HepG2 (cell line): ENCODE data around the gene USP35. TPM values are rescaled to one million over a fixed set of nuclear protein-coding genes. Genes with fewer than 3 reads are reported as not detected.

Experiments
- FOXC1 ChIP-seq: sonication (generic); formaldehyde crosslinking; IDR thresholded peaks from 2 replicates; pipeline ENCODE4 v1.8.0; 2022; ENCODE audit warnings: mild to moderate bottlenecking, missing genetic modification reagents, borderline replicate concordance
- HNRNPL ChIP-seq: fragments of 200-400 bp; formaldehyde crosslinking; IDR thresholded peaks from 2 replicates; pipeline ENCODE4 v1.6.1; 2017; ENCODE audit warnings: mild to moderate bottlenecking, low read depth, low read length
- IKZF5 ChIP-seq: IDR thresholded peaks from 2 replicates; pipeline ENCODE4 v1.6.1; 2018; ENCODE audit warnings: missing genetic modification reagents, mild to moderate bottlenecking, missing compliant biosample characterization
- KMT2B ChIP-seq: IDR thresholded peaks from 2 replicates; pipeline ENCODE4 v1.6.1; 2016; ENCODE audit warnings: missing genetic modification reagents, missing compliant biosample characterization
- PAF1 ChIP-seq: IDR thresholded peaks from 2 replicates; pipeline ENCODE4 v1.6.1; 2016; ENCODE audit warnings: missing genetic modification reagents, missing compliant biosample characterization
- PRPF4 ChIP-seq: fragments of 200-400 bp; formaldehyde crosslinking; IDR thresholded peaks from 2 replicates; pipeline ENCODE4 v1.6.1; 2016; ENCODE audit warnings: low read length, low read depth; ENCODE audit not compliant: poor library complexity, severe bottlenecking
- SMYD3 ChIP-seq: sonication (generic); formaldehyde crosslinking; IDR thresholded peaks from 2 replicates; pipeline ENCODE4 v1.8.1; 2023; ENCODE audit warnings: mild to moderate bottlenecking, missing genetic modification reagents
- SOX6 ChIP-seq, 2 experiments: fragments of 450-650 bp in 1 of 2; sonication (generic) in 1 of 2; formaldehyde crosslinking in 1 of 2; IDR thresholded peaks; 2 replicates each; pipeline versions ENCODE4 v1.4.0 to v1.6.1; 2017 to 2020; ENCODE audit warnings: antibody characterized with exemption in 1 of 2, mild to moderate bottlenecking in 1 of 2, missing genetic modification reagents in 1 of 2
- ZBTB44 ChIP-seq: sonication (generic); formaldehyde crosslinking; IDR thresholded peaks from 2 replicates; pipeline ENCODE4 v1.4.0; 2020; ENCODE audit warnings: missing genetic modification reagents
- ZMAT3 ChIP-seq: sonication (generic); formaldehyde crosslinking; conservative IDR thresholded peaks from 2 replicates; pipeline ENCODE4 v1.7.0; 2021; ENCODE audit warnings: missing genetic modification reagents
- ZNF10 ChIP-seq: sonication (generic); formaldehyde crosslinking; IDR thresholded peaks from 2 replicates; pipeline ENCODE4 v1.4.0; 2020; ENCODE audit warnings: mild to moderate bottlenecking, low read depth, missing genetic modification reagents, borderline replicate concordance
- ZNF232 ChIP-seq: sonication (generic); formaldehyde crosslinking; IDR thresholded peaks from 2 replicates; pipeline ENCODE4 v1.4.0; 2020; ENCODE audit warnings: missing genetic modification reagents, borderline replicate concordance
- ZNF780A ChIP-seq: sonication (generic); formaldehyde crosslinking; IDR thresholded peaks from 2 replicates; pipeline ENCODE4 v1.8.0; 2022; ENCODE audit warnings: mild to moderate bottlenecking, missing genetic modification reagents, moderate library complexity
- ZNF788 ChIP-seq: sonication (generic); formaldehyde crosslinking; IDR thresholded peaks from 2 replicates; pipeline ENCODE4 v1.5.0; 2020; ENCODE audit warnings: mild to moderate bottlenecking, missing genetic modification reagents, borderline replicate concordance
- ZNF883 ChIP-seq: sonication (generic); formaldehyde crosslinking; IDR thresholded peaks from 2 replicates; pipeline ENCODE4 v1.5.1; 2020; ENCODE audit warnings: mild to moderate bottlenecking, missing genetic modification reagents; ENCODE audit errors: not compliant biosample characterization
- polyA plus RNA-seq, 8 experiments: library from polyadenylated mRNA; depleted of rRNA in 3 of 8; stranded (reverse) in 7 of 8; unstranded in 1 of 8; fragments of >200 nt; fragmentation: Illumina TruSeq in 4 of 8; extraction: Trizol in 4 of 8; gene quantifications; 2 replicates each; pipeline versions ENCODE4 v1.2.1 to v1.2.3, GENCODE V29; 2011 to 2016; ENCODE audit warnings: low read depth in 4 of 8, missing spikeins in 1 of 8, mixed read lengths in 1 of 8; ENCODE audit not compliant: insufficient read depth in 1 of 8
- total RNA-seq, 5 experiments: library from RNA; depleted of rRNA; stranded (reverse); fragments of >200 nt; fragmentation: Illumina TruSeq; extraction: Trizol; gene quantifications; 2 replicates each; pipeline ENCODE4 v1.2.3, GENCODE V29; 2016; ENCODE audit warnings: low read depth in 1 of 5

Gene USP35
- total and polyA plus RNA-seq, 2 of the 13 experiments (the other 11 are each of a cell fraction or from before 2014, with no cell fraction given) = 4.6 to 7.7 TPM

GRCh38 chr11:78170874-78171549, 17.7 kb upstream of the USP35 start (continued):
- no peak for TF ChIP-seq PRPF4
- TF ChIP-seq HNRNPL = no peak
- no peak for TF ChIP-seq ZNF232 (CRISPR knock-in tag)
- TF ChIP-seq SOX6 (IDR thresholded peaks at IDR 0.05) = no peak
- peak; percentile 72 for TF ChIP-seq SOX6 (CRISPR knock-in tag; IDR thresholded peaks at IDR 0.05)
- TF ChIP-seq ZBTB44 = no peak
- no peak for TF ChIP-seq ZNF883 (CRISPR knock-in tag)
- TF ChIP-seq KMT2B = no peak
- TF ChIP-seq ZNF10 (CRISPR knock-in tag) = no peak
- TF ChIP-seq IKZF5 (CRISPR knock-in tag) = peak; percentile 47; the same call in 1 of the 2 replicates
- TF ChIP-seq PAF1 (CRISPR knock-in tag) = no peak
- no peak for TF ChIP-seq SMYD3 (CRISPR knock-in tag)
- no peak for TF ChIP-seq ZNF780A
- no peak for TF ChIP-seq ZNF788
- 0 out of 2 replicates have a peak, but pooled peaks have one; percentile 27 for TF ChIP-seq FOXC1 (CRISPR knock-in tag)
- no peak for TF ChIP-seq ZMAT3 (CRISPR knock-in tag)
